NCI-H146 (cell line): ENCODE data around the gene TWNK.
A peak's percentile ranks its signal among the peaks of the same experiment; 100 is the strongest.
"Not testable (repeated sequence)": the region's sequence is repeated elsewhere in the genome, so short reads cannot be mapped to it uniquely, and the experiment has no call there.

Source experiments
- DNase-seq: peaks from one replicate; lab custom pipeline; 2025; lab: John Stamatoyannopoulos, UW

Gene TWNK

DNA sequence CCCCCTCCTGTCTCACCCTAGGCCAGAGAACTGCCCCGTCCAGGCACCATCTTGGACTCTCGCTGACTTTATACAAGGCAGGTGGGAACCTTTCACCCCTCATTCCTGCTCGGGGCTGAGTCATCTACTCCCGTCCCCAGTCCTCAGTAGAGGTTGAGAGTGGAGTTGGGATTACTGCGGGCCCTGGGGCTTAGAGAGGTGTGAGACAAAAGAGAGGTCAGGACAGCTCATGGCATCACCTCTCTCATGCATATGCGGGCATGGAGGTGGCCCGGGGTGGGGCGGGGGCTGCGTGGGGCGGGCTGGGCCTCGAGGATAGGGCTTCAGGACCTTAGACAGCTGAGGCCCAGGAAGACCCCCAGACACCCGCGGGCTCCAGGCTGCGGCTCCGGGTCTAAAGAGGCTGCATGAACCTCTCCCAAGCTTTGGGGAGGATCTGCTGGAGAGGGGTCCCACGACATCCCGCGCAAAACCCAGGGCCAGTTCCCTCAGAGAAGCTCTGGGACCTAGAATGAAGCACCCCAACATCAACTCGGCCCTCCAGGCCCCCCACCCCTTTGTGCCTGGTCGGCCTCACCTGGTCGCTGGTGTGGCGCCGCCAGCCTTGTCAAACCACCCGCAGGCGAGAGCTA is 43.3 kb downstream of the TWNK start:
- DNase-seq, result no peak

DNA sequence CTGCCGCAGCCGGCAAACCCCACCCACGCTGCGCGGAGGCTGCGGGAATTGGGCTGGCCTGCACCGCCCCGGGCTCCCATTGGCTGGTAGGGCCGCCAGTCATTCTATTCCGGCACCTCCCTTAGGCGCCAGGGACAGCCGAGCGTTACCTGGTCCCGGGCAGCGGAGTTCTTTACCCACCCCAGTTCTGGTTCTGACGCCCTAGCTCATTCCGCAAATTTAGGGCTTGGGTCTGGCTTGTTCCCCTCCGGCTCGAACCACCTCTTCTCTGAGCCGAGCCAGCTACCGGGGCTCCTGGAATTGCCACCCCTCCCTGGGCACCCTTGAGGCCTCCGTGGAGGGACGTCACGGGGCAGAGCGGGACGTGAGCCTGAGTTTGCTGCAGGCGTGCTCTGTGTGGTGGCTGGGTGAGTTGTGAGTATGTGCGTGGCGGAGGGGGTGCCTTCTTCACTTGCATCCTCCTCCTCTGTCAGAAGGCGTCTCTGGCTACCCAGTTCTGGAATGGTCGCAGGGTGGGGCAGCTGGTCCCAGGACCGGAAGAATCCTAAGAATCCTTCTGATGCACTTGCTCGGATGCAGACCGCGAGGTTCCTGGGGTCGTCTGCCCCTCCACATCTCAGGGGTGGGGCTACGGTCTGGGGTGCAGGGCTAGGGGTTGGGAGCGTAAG is 43.9 kb downstream of the TWNK start, which contains the start of the genes PDZD7 and SFXN3:
TSS of gene PDZD7 (minus strand) at position 2 of the 668 bp plus-strand sequence. CDS start 910 bp downstream, outside the sequence.
TSS of gene SFXN3 (plus strand) at position 107 of the 668 bp plus-strand sequence. CDS start 3,461 bp downstream, outside the sequence.
- peak; percentile 89 for DNase-seq

DNA sequence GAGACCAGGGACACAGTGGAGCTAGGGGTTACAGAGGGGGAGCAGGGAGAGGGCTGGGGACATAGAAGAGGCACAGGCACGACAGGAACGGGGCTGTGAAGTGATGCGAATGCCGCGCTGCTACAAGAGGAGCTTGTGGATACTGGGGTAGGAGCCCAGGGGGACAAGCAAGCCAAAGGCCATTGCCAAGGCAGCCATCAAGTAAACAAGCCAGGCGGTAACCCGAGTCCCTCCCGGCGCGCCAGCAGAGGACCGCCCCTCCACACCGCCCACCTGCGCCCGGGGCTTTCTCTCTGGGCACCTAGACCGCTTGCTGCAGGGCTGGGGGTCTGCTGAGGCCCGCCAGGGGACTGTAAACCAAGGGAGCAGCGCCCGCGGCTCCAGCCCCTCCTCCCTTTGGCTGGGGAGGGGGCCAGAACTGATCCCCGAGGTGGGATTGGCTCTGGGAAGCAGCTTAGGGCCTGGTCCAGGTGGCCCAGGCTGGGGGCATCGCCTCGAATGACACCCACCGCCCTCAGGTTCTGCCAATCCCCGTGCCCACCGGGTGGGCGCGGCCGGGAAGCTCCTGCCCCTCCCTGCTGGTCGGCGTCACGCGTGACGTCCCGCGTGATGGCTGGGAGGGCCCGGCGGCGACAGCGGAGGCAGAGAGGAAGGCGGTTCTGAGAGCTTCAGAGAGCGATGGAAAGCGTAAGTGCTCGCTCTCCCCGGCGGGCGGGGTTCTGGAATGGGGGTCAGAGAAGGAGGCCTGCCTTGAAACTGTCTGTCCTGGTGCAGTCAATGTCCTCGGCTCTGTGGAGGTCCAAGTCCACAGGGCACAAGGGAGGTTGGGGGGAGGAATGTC is 44.7 kb downstream of the TWNK start:
- DNase-seq, result peak; percentile 54

DNA sequence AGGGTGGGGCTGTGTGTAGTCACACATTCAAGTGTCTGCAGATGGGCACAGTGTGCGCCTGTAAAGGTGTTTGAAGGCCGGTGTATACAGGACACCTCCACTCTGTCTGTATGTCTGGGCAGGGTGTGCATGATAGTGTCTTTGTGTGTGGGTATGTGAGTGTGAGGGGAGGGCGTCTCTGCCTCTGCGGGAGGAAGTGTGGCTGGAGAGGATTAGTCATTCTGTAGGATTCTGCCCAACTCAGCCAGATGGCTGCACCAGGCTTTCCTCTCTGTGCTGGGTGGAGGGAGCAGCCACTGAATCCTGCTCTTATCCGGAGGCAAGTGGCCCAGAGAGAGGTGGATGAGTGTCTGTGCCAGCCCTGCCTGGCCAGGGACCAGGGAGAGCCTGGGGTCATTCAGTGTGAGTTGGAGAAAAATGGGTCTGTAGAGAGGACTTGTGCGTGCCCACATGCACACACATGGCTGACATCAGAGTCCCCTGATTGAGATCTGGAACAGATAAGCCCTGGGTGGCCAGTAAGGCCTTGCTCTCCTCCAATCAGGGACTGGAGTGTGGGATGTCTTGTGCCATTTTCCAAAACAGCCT is 45.4 kb downstream of the TWNK start:
- no peak for DNase-seq

DNA sequence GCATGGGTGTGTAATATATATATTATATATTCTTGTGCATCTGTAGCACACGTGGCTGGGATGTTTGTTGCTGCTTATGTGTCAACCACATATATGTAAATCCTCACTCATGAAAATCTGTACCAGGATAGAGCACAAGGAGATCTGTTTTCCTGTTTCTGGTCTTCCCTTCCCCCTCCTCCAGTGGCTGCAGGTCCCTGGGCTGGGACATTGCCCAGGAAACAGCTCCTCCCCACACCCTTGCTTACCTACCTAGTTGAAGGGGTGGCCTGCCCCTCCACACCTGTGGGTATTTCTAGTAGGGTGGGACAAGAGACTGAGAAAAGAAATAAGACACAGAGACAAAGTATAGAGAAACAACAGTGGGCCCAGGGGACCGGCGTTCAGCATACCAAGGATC is 45.9 kb downstream of the TWNK start:
- no peak for DNase-seq

DNA sequence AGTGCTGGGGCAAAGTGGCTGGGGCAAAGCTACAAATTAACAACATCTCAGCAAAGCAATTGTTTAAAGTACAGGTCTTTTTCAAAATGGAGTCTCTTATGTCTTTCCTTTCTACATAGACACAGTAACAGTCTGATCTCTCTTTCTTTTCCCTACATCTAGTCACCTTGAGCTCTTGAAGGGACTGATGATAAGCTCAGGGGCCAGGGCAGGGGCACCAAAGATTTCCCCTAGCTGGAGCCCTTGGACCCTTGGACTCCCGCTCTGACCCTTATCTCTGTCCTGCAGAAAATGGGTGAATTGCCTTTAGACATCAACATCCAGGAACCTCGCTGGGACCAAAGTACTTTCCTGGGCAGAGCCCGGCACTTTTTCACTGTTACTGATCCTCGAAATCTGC is 47.1 kb downstream of the TWNK start:
- DNase-seq, result not testable (repeated sequence)

DNA sequence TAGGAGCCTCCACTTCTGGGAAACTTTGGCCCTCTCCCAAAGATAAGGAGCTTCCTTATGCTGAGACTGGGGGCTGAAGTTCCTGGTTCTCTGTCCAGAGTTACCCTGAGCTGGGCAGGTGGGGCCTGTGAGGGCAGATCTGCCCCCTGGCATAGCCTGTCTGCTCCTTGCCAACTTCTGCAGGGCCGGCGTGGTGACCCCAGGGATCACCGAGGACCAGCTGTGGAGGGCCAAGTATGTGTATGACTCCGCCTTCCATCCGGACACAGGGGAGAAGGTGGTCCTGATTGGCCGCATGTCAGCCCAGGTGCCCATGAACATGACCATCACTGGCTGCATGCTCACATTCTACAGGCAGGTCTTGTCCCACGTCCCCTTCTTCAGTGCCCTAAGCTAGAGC is 48.0 kb downstream of the TWNK start:
- no peak for DNase-seq

DNA sequence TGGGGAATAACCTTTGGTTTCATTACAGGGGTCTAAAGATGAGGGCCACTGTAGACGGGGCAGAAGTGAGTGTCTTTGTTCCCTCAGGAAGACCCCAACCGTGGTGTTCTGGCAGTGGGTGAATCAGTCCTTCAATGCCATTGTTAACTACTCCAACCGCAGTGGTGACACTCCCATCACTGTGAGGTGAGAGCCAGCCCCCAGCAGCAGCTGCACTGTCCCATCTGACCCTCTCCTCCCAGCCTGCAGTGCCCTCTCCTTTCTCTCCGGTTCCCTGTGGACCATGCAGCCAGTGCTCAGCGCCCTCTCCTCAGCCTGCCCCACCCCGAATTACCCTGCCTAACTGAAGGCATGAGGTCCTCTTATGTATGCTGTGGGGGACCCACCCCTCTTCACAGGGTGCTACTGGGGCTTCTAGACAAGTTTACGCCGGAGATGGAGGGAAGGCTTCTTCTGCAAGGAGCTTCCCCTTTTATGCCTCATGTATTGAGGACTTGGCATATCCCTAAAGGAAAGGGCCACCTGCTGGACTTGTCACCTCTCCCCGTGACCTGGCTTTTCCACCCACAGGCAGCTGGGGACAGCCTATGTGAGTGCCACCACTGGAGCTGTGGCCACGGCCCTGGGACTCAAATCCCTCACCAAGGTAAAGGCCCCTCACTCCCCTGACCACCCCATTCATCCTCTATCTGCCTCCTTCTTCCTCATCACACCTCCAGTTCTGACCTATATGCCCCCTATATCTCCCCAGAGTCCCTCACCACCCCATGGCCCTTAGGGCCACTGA is 48.8 kb downstream of the TWNK start:
- DNase-seq, result no peak

DNA sequence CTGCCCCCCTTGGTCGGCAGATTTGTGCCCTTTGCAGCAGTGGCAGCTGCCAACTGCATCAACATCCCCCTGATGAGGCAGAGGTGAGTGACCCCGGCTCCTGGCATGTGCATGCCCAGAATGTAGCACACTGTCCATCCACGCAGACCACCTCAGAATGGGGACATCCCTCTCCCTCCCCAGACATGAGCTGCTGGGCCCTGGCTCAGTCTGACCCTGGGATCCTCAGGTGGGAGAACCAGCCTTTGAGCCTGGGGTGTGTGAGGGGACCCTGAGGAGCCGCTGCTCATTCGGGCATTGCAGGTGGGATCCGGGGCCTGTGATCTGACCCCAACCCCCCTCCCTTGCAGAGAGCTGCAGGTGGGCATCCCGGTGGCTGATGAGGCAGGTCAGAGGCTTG is 49.4 kb downstream of the TWNK start:
- DNase-seq, result no peak

DNA sequence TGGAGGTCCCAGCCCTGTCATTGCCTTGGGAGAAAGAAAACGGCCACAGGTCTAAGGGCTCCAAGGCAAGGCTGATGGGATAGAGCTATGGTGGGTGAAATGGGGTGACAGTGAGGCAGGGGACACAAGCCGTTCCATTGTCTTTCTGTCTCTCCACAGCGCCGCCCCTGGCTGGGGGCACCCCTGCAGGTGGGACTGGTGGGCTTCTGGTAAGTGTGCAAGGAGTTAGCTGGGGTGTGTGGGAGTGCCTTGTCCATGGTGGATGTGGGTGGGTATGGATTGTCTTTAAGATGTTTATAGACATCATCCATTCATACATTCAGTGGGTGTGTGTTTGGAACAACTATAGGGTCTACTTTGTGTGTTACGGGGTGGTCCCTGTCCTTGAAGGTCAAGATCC is 51.1 kb downstream of the TWNK start:
- no peak for DNase-seq

DNA sequence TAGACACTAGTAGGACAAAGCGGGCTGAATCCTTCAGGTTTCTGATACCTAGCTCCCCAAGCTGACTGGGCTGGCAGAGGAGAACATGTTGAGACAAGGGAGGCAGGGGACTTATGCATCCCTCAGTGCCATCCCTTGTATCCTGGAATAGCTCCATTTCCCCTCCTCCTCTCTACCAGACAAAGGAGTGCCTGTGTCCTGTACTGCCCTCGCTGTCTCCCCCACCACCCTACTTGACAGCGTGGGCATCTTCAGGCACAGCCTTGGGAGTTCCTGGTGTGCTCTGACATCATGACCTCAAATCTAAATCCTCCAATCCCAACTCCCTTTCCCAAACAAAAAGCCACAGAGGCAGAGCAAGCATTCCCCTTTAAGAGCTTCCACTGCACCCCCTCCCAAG is 52.7 kb downstream of the TWNK start:
- DNase-seq, result no peak

DNA sequence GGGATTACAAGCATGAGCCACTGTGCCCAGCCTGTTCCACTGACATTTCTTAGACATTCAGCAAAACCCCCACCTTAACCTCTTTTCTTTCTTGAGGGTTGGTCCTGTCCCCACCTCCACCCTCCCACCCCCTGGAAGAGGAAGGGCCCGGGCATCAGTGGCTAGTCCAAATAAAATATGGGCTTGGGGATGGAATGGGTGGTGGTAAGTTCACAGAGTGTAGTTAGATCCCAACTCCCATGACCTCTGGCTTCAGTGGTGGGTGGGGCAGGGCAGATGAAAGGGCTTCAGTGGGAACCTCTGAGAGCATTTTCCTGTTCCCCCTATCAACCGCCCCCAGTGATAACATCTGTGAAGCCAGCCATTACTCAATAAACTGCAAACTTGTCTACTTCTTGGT is 53.5 kb downstream of the TWNK start:
- DNase-seq, result no peak

DNA sequence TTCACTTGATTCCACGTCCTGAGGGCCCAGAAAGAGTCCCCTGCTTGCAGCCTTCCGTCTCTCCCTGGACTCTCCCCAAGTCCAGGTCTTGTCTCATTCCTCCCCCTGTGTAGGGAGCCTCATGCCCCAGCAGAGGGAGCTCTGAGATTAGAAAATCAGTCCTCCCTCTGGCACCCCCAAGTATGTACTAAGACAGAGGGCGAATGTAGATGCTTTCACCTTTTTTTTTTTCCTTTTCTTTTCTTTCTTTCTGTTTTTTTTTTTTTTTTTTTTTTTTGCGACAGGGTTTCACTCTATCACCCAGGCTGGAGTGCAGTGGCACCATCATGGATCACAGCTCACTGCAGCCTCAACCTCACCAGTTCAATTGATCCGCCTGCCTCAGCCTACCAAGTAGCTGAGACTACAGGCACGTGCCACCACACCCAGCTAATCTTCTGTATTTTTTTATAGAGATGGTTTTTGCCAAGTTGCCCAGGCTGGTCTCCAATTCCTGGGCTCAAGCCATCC is 54.0 kb downstream of the TWNK start:
- peak; percentile 83 for DNase-seq

DNA sequence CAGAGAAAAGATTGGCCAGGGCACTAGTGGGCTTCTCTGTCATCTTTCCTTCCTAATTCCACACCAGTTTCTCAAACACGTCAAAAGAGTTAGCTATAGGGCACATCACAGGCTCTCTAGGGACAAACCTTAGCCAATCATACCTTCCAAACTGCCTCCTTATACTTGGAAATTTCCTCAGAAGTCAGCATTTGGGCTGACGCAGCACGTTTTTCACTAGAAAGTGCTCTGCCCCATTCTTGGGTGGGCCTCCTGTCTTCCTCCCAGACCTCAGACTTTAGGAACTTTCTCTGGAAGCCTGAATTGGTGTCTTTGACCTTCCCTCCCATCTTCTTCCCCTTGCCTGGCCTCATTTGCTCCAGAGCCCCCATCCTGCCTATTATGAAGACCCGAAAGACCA is 54.8 kb downstream of the TWNK start:
- DNase-seq, result no peak

DNA sequence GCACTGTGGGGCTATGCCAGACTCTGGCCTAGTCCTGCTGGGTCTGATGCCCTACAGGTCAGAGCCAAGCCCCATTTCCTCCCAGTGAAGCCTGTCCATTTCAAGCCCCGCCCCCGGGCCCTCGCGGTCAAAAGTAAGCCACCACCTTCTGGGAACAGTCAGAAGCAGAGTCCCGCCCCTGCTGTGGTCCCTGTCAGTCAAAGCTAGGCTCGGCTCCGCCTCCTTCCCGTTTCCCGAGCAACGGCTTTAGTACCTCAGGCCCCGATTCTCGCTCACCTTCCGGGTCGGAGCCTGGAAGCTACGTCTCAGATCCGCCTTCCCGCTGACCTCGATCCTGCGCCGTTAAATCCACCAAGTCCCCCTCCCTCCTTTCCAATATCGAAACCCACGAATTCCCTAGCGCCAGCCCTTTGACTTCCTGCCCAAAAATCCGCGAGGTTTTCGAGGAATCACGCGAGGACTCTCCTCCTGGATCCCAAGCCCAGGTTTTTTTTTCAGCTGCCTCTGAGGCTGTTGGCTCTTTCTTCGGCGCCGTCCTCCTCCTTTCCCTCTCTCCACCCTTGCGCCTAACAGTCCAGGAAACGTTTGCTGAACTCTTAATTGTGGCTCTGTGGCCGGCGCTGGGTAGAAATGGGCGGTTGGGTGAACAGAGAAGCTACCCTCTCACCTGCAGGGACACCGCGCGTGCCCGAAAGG is 55.5 kb downstream of the TWNK start:
- peak; percentile 97 for DNase-seq

DNA sequence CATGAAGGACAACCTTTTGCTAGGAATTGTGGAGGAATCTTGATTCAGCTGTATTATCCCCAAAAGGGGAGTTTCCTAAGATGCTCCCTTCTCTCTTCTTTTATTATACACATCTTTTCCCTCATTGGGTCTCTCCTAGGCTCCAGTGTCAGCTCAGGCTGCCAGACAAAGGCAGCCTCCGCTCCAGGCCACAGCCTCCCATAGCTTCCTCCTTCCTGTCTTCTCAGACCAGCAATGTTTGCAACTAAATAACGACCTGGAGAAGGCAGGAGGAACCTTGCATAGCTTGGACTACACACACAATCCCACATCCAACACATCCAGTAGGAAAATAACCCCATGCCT is 56.0 kb downstream of the TWNK start:
- peak; percentile 50 for DNase-seq
